GM23338 (cell line): ENCODE measurements around the gene RBM19. TPM values are rescaled to one million over a fixed set of nuclear protein-coding genes. Genes with fewer than 3 reads are reported as not detected.

Source experiments
- ATAC-seq: fragments of 200-7000 bp; cut with Tn5 transposase; 3 replicates; pipeline ENCODE4 v1.9.1; 2020
- DNase-seq: peaks from one replicate; pipeline ENCODE4 v3.0.0-alpha.2; 2015; ENCODE audit warnings: low spot score
- H2AFZ ChIP-seq: fragments of 200-600 bp; sonication (generic); 2 replicates; pipeline ENCODE4 v1.8.0; 2016; ENCODE audit warnings: antibody characterized with exemption, mild to moderate bottlenecking, moderate library complexity
- H3F3A ChIP-seq: fragments of 200-600 bp; sonication (generic); replicated peaks from 2 replicates; pipeline ENCODE4 v1.8.0; 2017; ENCODE audit warnings: antibody characterized with exemption, mixed run types, low read depth
- H3K27ac ChIP-seq: fragments of 200-600 bp; sonication (generic); 2 replicates; pipeline ENCODE4 v1.6.1; 2016; ENCODE audit warnings: low read depth
- H3K27me3 ChIP-seq: fragments of 200-600 bp; sonication (generic); 2 replicates; pipeline ENCODE4 v1.8.0; 2016; ENCODE audit warnings: mild to moderate bottlenecking, mixed run types, moderate library complexity; ENCODE audit not compliant: insufficient read depth
- H3K36me3 ChIP-seq: fragments of 200-600 bp; sonication (generic); 2 replicates; pipeline ENCODE4 v1.8.0; 2016; ENCODE audit warnings: mild to moderate bottlenecking; ENCODE audit not compliant: insufficient read depth
- H3K4me1 ChIP-seq: fragments of 200-600 bp; sonication (generic); 2 replicates; pipeline ENCODE4 v1.8.0; 2016; ENCODE audit warnings: mild to moderate bottlenecking, moderate library complexity; ENCODE audit not compliant: insufficient read depth
- H3K4me2 ChIP-seq: fragments of 200-600 bp; sonication (generic); 2 replicates; pipeline ENCODE4 v1.7.1; 2017; ENCODE audit warnings: mixed run types
- H3K4me3 ChIP-seq: fragments of 200-600 bp; sonication (generic); 2 replicates; pipeline ENCODE4 v1.6.1; 2016; ENCODE audit warnings: mixed run types
- H3K79me2 ChIP-seq: fragments of 200-600 bp; sonication (generic); replicated peaks from 2 replicates; pipeline ENCODE4 v1.8.0; 2017; ENCODE audit warnings: mild to moderate bottlenecking; ENCODE audit not compliant: insufficient read depth
- H3K9me2 ChIP-seq: fragments of 200-600 bp; sonication (generic); 2 replicates; pipeline ENCODE4 v1.8.0; 2017; ENCODE audit not compliant: insufficient read depth
- H4K20me1 ChIP-seq: fragments of 200-600 bp; sonication (generic); replicated peaks from 2 replicates; pipeline ENCODE4 v1.8.0; 2017; ENCODE audit warnings: mild to moderate bottlenecking; ENCODE audit not compliant: insufficient read depth
- H3K27ac Mint-ChIP-seq: 2 replicates; pipeline ENCODE4 v1.8.0; 2020; ENCODE audit warnings: inconsistent platforms, mild to moderate bottlenecking, moderate library complexity, mixed read lengths
- H3K27me3 Mint-ChIP-seq: 3 replicates; pipeline ENCODE4 v1.8.0; 2022; ENCODE audit warnings: low read depth, mild to moderate bottlenecking, moderate library complexity, mixed read lengths, inconsistent platforms; ENCODE audit not compliant: insufficient read depth, poor library complexity
- H3K36me3 Mint-ChIP-seq: 3 replicates; pipeline ENCODE4 v1.8.0; 2021; ENCODE audit warnings: low read depth, mild to moderate bottlenecking, inconsistent platforms, moderate library complexity, mixed read lengths
- H3K4me1 Mint-ChIP-seq: 3 replicates; pipeline ENCODE4 v1.8.0; 2020; ENCODE audit warnings: mild to moderate bottlenecking, inconsistent platforms, mixed read lengths
- H3K4me3 Mint-ChIP-seq: 3 replicates; pipeline ENCODE4 v1.8.0; 2021; ENCODE audit warnings: moderate library complexity, mild to moderate bottlenecking, inconsistent platforms, mixed read lengths
- H3K9me3 Mint-ChIP-seq: 3 replicates; pipeline ENCODE4 v1.8.0; 2020; ENCODE audit warnings: moderate library complexity, mild to moderate bottlenecking, inconsistent platforms, mixed read lengths
- CREB1 ChIP-seq: fragments of 250-450 bp; sonication (Bioruptor Pico); IDR thresholded peaks from 2 replicates; pipeline ENCODE4 v1.5.0; 2020; ENCODE audit warnings: low read depth, mild to moderate bottlenecking, moderate library complexity
- EZH2 ChIP-seq: fragments of 200-600 bp; sonication (generic); IDR thresholded peaks from one replicate; pipeline ENCODE4 v1.8.0; 2017; ENCODE audit warnings: antibody characterized with exemption, mild to moderate bottlenecking, low read depth; ENCODE audit not compliant: unreplicated experiment
- JUNB ChIP-seq: IDR thresholded peaks from one replicate; pipeline ENCODE4 v1.6.1; 2016; ENCODE audit warnings: antibody characterized with exemption; ENCODE audit not compliant: unreplicated experiment
- NANOG ChIP-seq: IDR thresholded peaks from 2 replicates; pipeline ENCODE4 v1.6.1; 2016; ENCODE audit warnings: antibody characterized with exemption, borderline replicate concordance
- STAT1 ChIP-seq: IDR thresholded peaks from one replicate; pipeline ENCODE4 v1.6.1; 2016; ENCODE audit warnings: antibody characterized with exemption; ENCODE audit not compliant: unreplicated experiment
- ZNF114 ChIP-seq: fragments of 250-450 bp; sonication (Bioruptor Pico); IDR thresholded peaks from 2 replicates; pipeline ENCODE4 v1.5.0; 2020; ENCODE audit warnings: mild to moderate bottlenecking, moderate library complexity
- polyA plus RNA-seq: library from polyadenylated mRNA; unstranded; fragments of >200 nt; fragmentation: Nextera tagmentation; extraction: Ambion mirVana; gene quantifications from 2 replicates; pipeline ENCODE4 v1.2.1, GENCODE V29; 2016
- total RNA-seq: library from RNA; depleted of rRNA; stranded (reverse); fragments of >200 nt; shearing (Covaris generic); gene quantifications from 2 replicates; pipeline ENCODE4 v1.2.3, GENCODE V29; 2014
- TF ChIP-seq, protein P1 (sequence below): IDR thresholded peaks from one replicate; pipeline ENCODE4 v1.6.1; 2018; ENCODE audit warnings: antibody characterized with exemption; ENCODE audit not compliant: unreplicated experiment
- TF ChIP-seq, protein P2 (sequence below): fragments of 250-450 bp; sonication (Bioruptor Pico); IDR thresholded peaks from 2 replicates; pipeline ENCODE4 v1.5.0; 2020; ENCODE audit warnings: mild to moderate bottlenecking, moderate library complexity

Gene RBM19
- total and polyA plus RNA-seq, 2 experiments from 2014 or later, result 43.4 to 56.7 TPM

DNA sequence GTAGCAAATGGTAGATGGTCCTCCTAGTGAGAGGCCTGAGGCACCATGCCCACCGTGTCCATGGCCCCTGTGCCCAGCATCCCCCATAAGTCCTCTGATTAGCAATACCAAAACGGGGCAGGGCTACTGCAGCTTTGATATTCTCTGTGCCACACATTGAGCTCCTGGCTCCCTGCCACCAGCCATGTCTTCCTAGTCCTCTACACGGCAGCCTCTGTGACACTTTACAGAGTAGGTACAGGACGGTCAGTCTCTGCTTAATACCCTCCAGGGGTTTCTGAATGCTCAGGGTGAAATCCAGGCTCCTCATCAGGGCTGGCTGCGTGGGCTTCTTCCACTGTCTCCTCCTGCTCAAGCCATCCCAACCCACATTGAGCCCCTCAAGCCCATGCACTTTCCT is 8.0 kb downstream of the RBM19 start:
- no peak overlapping the region for H2AFZ ChIP-seq
- H3K4me2 ChIP-seq, result no peak overlapping the region
- no peak for TF ChIP-seq STAT1
- TF ChIP-seq ZNF114 (CRISPR knock-in tag), result no peak
- TF ChIP-seq CREB1 (CRISPR knock-in tag), result no peak
- TF ChIP-seq JUNB, result no peak
- TF ChIP-seq, protein P1, sequence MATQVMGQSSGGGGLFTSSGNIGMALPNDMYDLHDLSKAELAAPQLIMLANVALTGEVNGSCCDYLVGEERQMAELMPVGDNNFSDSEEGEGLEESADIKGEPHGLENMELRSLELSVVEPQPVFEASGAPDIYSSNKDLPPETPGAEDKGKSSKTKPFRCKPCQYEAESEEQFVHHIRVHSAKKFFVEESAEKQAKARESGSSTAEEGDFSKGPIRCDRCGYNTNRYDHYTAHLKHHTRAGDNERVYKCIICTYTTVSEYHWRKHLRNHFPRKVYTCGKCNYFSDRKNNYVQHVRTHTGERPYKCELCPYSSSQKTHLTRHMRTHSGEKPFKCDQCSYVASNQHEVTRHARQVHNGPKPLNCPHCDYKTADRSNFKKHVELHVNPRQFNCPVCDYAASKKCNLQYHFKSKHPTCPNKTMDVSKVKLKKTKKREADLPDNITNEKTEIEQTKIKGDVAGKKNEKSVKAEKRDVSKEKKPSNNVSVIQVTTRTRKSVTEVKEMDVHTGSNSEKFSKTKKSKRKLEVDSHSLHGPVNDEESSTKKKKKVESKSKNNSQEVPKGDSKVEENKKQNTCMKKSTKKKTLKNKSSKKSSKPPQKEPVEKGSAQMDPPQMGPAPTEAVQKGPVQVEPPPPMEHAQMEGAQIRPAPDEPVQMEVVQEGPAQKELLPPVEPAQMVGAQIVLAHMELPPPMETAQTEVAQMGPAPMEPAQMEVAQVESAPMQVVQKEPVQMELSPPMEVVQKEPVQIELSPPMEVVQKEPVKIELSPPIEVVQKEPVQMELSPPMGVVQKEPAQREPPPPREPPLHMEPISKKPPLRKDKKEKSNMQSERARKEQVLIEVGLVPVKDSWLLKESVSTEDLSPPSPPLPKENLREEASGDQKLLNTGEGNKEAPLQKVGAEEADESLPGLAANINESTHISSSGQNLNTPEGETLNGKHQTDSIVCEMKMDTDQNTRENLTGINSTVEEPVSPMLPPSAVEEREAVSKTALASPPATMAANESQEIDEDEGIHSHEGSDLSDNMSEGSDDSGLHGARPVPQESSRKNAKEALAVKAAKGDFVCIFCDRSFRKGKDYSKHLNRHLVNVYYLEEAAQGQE, result no peak
- 0 out of 2 replicates have a peak, but pooled peaks cover 5% of the 10 kb centered on the region for H4K20me1 ChIP-seq
- H3K4me3 ChIP-seq, result no peak overlapping the region
- H3K9me2 ChIP-seq, result no peaks in the 10 kb centered on the region
- H3K4me3 Mint-ChIP-seq, result no peak overlapping the region
- DNase-seq (no peak), ATAC-seq (no peak)
- H3K79me2 ChIP-seq, result peaks cover 2% of the 10 kb centered on the region
- H3K27ac Mint-ChIP-seq, result no peak overlapping the region
- H3K27me3 ChIP-seq, result no peaks in the 10 kb centered on the region
- no peaks in the 10 kb centered on the region for H3K4me1 Mint-ChIP-seq
- H3F3A ChIP-seq, result no peaks in the 10 kb centered on the region
- no peaks in the 10 kb centered on the region for H3K4me1 ChIP-seq
- peaks cover 35% of the 10 kb centered on the region for H3K36me3 ChIP-seq
- H3K9me3 Mint-ChIP-seq, result no peaks in the 10 kb centered on the region; the same call in 2 of the 3 replicates
- peaks cover 2% of the 10 kb centered on the region for H3K27me3 Mint-ChIP-seq
- no peak overlapping the region for H3K27ac ChIP-seq
- peaks cover 73% of the 10 kb centered on the region for H3K36me3 Mint-ChIP-seq

DNA sequence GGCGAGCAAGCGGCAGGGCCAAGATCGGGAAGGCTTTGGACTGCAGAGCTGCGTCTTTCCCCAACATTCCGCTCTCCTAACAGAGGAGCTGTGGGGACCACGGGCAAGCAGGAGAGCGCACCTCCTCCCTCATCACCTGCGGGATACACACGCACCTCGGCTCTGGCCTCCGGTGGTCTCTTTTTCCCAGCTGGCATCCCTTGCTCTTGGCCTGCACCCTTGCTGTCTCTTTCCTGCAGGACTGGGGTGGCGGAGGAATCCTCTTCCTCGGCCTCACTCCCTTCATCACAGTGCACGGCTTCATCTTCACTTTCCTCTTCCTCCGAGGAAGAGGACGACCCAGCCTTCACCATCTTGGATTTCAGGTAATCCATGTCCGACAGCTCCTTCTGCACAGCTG is 8.5 kb downstream of the RBM19 start:
- Histone ChIP-seq H4K20me1 (0 out of 2 replicates have a peak, but pooled peaks cover 5% of the 10 kb centered on the region), H3F3A (no peaks in the 10 kb centered on the region), H3K4me3 (no peak overlapping the region), H3K4me2 (no peak overlapping the region), H3K27ac (no peak overlapping the region), H2AFZ (no peak overlapping the region), H3K4me1 (no peaks in the 10 kb centered on the region), H3K9me2 (no peaks in the 10 kb centered on the region), H3K27me3 (no peaks in the 10 kb centered on the region), H3K36me3 (peaks cover 39% of the 10 kb centered on the region), H3K79me2 (no peaks in the 10 kb centered on the region; the same call in 1 of the 2 replicates)
- no peaks in the 10 kb centered on the region for H3K4me1 Mint-ChIP-seq
- H3K27me3 Mint-ChIP-seq, result peaks cover 2% of the 10 kb centered on the region
- DNase-seq, result no peak
- peaks cover 77% of the 10 kb centered on the region for H3K36me3 Mint-ChIP-seq
- no peak for ATAC-seq
- H3K27ac Mint-ChIP-seq, result no peak overlapping the region
- H3K9me3 Mint-ChIP-seq, result no peaks in the 10 kb centered on the region; the same call in 2 of the 3 replicates
- no peak overlapping the region for H3K4me3 Mint-ChIP-seq
- TF ChIP-seq, protein P2, sequence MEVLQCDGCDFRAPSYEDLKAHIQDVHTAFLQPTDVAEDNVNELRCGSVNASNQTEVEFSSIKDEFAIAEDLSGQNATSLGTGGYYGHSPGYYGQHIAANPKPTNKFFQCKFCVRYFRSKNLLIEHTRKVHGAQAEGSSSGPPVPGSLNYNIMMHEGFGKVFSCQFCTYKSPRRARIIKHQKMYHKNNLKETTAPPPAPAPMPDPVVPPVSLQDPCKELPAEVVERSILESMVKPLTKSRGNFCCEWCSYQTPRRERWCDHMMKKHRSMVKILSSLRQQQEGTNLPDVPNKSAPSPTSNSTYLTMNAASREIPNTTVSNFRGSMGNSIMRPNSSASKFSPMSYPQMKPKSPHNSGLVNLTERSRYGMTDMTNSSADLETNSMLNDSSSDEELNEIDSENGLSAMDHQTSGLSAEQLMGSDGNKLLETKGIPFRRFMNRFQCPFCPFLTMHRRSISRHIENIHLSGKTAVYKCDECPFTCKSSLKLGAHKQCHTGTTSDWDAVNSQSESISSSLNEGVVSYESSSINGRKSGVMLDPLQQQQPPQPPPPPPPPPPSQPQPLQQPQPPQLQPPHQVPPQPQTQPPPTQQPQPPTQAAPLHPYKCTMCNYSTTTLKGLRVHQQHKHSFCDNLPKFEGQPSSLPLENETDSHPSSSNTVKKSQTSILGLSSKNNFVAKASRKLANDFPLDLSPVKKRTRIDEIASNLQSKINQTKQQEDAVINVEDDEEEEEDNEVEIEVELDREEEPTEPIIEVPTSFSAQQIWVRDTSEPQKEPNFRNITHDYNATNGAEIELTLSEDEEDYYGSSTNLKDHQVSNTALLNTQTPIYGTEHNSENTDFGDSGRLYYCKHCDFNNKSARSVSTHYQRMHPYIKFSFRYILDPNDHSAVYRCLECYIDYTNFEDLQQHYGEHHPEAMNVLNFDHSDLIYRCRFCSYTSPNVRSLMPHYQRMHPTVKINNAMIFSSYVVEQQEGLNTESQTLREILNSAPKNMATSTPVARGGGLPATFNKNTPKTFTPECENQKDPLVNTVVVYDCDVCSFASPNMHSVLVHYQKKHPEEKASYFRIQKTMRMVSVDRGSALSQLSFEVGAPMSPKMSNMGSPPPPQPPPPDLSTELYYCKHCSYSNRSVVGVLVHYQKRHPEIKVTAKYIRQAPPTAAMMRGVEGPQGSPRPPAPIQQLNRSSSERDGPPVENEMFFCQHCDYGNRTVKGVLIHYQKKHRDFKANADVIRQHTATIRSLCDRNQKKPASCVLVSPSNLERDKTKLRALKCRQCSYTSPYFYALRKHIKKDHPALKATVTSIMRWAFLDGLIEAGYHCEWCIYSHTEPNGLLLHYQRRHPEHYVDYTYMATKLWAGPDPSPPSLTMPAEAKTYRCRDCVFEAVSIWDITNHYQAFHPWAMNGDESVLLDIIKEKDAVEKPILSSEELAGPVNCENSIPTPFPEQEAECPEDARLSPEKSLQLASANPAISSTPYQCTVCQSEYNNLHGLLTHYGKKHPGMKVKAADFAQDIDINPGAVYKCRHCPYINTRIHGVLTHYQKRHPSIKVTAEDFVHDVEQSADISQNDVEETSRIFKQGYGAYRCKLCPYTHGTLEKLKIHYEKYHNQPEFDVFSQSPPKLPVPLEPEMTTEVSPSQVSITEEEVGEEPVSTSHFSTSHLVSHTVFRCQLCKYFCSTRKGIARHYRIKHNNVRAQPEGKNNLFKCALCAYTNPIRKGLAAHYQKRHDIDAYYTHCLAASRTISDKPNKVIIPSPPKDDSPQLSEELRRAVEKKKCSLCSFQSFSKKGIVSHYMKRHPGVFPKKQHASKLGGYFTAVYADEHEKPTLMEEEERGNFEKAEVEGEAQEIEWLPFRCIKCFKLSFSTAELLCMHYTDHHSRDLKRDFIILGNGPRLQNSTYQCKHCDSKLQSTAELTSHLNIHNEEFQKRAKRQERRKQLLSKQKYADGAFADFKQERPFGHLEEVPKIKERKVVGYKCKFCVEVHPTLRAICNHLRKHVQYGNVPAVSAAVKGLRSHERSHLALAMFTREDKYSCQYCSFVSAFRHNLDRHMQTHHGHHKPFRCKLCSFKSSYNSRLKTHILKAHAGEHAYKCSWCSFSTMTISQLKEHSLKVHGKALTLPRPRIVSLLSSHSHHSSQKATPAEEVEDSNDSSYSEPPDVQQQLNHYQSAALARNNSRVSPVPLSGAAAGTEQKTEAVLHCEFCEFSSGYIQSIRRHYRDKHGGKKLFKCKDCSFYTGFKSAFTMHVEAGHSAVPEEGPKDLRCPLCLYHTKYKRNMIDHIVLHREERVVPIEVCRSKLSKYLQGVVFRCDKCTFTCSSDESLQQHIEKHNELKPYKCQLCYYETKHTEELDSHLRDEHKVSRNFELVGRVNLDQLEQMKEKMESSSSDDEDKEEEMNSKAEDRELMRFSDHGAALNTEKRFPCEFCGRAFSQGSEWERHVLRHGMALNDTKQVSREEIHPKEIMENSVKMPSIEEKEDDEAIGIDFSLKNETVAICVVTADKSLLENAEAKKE, result no peak
- TF ChIP-seq NANOG (no peak), EZH2 (no peak), CREB1 (CRISPR knock-in tag) (no peak), JUNB (no peak), ZNF114 (CRISPR knock-in tag) (no peak)
- TF ChIP-seq, protein P1, result no peak
